ENCODE measurements around the gene ENTPD5.

The ENTPD5 gene

DNA sequence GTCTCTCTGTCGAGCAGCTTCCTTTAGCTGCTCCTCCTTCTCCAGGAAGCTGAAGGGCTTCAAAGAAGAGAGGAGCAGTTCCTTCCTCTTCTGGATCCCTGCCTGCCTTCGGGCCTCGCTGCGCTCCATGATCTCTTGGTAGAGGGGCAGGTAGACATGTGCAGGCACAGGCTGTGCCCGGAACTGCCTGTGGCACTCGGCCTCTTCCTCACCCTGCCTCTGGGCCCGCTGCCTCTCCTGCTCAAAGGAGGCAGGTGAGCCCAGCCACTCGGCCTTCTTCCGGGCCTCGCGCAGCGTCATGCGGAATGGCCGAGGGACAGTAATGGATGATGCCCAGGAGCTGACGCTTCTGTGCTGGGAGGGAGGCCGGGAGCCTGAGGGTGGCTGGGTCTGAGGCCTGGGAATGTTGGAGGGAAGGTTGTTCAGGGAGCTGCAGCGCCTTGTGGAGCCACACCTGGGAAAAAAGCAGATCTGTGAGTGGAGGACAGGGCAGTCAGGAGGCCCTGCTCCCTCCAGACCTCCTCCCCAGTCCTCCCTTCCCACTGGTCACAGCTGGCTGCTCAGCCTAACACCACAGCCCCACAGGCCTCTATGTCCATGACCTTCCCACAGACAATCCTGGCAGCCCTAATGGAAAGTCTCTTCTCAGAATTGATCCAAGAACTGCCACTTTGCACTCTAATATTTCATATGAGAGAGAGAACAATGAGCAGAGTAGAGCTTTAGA, 74.5 kb downstream of the ENTPD5 start:
- ChIA-PET POLR2A (no interaction called here), CTCF (no interaction called here)
- DNase-seq (ENCODE audit: extremely low spot score) = no peak
- TF ChIP-seq CTCF (IDR thresholded peaks at IDR 0.05; ENCODE audit: control extremely low read depth, extremely low read depth, low read depth, missing control alignments) = no peak

DNA sequence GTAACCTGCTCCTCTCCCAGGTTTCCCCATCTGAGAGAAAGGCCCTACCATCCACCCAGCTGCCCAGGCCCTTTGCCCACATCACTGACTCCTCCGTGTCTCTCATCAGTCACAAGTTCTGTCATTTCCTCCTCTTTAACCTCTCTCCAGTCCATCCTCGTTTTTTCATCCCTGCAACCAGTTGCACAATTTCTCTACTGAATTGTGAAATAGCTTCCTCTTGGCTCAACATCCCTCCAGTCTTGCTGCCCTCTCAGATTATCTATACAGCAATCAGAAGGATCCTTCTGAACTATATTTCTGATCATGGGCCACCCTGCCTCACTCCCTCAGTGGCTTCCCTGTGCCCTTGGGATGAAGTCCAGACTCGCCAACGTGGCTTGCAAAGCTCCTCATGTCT, 76.0 kb downstream of the ENTPD5 start:
- ChIA-PET POLR2A (no interaction called here), CTCF (interaction anchor here (1.6 to 3.2 kb wide), 2 partner anchors 9 kb away, joined by 5 to 8 read pairs; no protein-coding TSS in a partner anchor)
- no peak for DNase-seq (ENCODE audit: extremely low spot score)
- no peak for TF ChIP-seq CTCF (IDR thresholded peaks at IDR 0.05; ENCODE audit: control extremely low read depth, extremely low read depth, low read depth, missing control alignments)

DNA sequence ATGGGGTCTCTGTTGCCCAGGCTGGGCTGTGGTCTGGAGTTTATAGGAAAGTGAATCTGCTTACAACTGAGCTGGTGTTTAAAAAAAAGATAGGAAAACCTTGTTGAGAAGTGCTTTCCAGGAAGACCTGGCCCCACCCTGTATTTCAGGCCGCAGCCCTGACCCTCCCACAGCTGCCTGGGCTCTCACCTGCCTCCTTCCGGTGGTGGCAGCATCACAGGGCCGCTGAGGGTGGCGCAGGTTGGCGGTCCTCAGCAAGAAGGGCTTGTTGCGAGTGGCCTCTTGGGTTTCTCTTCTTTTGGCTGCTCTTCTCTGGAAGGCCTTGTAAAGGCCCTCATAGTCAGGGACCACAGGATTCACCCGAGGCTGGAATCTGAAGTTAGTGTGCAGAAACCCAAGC, 76.9 kb downstream of the ENTPD5 start:
- no peak for TF ChIP-seq CTCF (IDR thresholded peaks at IDR 0.05; ENCODE audit: control extremely low read depth, extremely low read depth, low read depth, missing control alignments)
- DNase-seq (ENCODE audit: extremely low spot score) = no peak
- CTCF ChIA-PET = interaction anchor here (1.6 to 3.2 kb wide), 2 partner anchors 8 to 10 kb away, joined by 5 to 8 read pairs; no protein-coding TSS in a partner anchor
- POLR2A ChIA-PET = interaction anchor here (1.4 kb wide), 1 partner anchor 8 kb away, joined by 3 read pairs; the partner anchor contains the start of genes COQ6 and FAM161B

DNA sequence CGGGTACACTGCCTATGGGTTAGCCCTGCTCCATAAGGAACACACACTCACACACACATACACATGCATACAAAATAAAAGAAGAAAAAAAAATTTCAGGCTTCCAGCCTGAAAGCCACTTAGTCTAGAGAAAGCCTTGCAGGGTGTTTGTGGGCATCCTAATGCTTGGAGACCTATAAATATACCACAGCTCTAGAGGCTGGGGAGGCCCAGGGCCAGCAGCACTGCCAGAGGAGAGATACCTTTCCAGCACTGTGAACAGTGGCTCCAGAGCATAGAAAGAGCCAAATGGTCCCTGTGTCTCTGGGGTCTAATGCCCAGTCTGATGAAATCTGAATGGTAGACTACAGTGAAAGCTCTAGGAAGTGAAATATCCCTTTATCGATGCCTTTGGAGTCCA, 82.1 kb downstream of the ENTPD5 start:
- CTCF ChIA-PET = interaction anchor here (1.3 kb wide), 1 partner anchor 16 kb away, joined by 3 read pairs; no protein-coding TSS in a partner anchor

GRCh38 chr14:73936548-73936947, 82.5 kb downstream of the ENTPD5 start:
- no peak for TF ChIP-seq CTCF (IDR thresholded peaks at IDR 0.05; ENCODE audit: control extremely low read depth, extremely low read depth, low read depth, missing control alignments)
- DNase-seq (ENCODE audit: extremely low spot score) = no peak
- CTCF ChIA-PET = interaction anchor here (1.2 to 1.8 kb wide), 5 partner anchors 10 to 41 kb away, joined by 3 to 13 read pairs (median 5); partner anchors contain the start of genes COQ6 and FAM161B
- POLR2A ChIA-PET = no interaction called here

More for the DNA sequence above, 82.1 kb downstream of the ENTPD5 start:
- POLR2A ChIA-PET = no interaction called here
- no peak for TF ChIP-seq CTCF (IDR thresholded peaks at IDR 0.05; ENCODE audit: control extremely low read depth, extremely low read depth, low read depth, missing control alignments)
- DNase-seq (ENCODE audit: extremely low spot score) = no peak

GRCh38 chr14:73935666-73936065, 83.4 kb downstream of the ENTPD5 start:
- ChIA-PET CTCF (interaction anchor here (0.9 to 1.8 kb wide), 9 partner anchors 9 to 40 kb away, joined by 3 to 13 read pairs (median 3); partner anchors contain the start of genes COQ6 and FAM161B), POLR2A (interaction anchor here (0.5 to 0.6 kb wide), 2 partner anchors 36 to 115 kb away, joined by 3 read pairs; no protein-coding TSS in a partner anchor)
- TF ChIP-seq CTCF (IDR thresholded peaks at IDR 0.05; ENCODE audit: control extremely low read depth, extremely low read depth, low read depth, missing control alignments) = no peak
- no peak for DNase-seq (ENCODE audit: extremely low spot score)
